ENCODE data around the gene CNNM4.

CNNM4 gene

GRCh38 chr2:96798733-96799622, 38.3 kb downstream of the CNNM4 start:
- TF ChIP-seq CTCF (conservative IDR thresholded peaks at IDR 0.05; ENCODE audit: low read length) = no peak
- no peak for TF ChIP-seq EZH2phosphoT487 (IDR thresholded peaks at IDR 0.05; ENCODE audit: borderline replicate concordance)
- Histone ChIP-seq H3K9me2 (replicated peaks; ENCODE audit: low read depth, low read length) (no peaks in the 10 kb centered on the region), H3K9ac (ENCODE audit: low read depth, low read length, poor library complexity, severe bottlenecking) (no peak overlapping the region), H3K9me3 (ENCODE audit: insufficient read depth, low read depth, low read length) (no peaks in the 10 kb centered on the region), H4K20me1 (ENCODE audit: insufficient read depth, low read length, poor library complexity, severe bottlenecking) (no peaks in the 10 kb centered on the region), H3K27me3 (ENCODE audit: insufficient read depth, low read length, poor library complexity, severe bottlenecking) (no peaks in the 10 kb centered on the region), H3K4me3 (ENCODE audit: low read length, poor library complexity, severe bottlenecking) (no peak overlapping the region), H3K79me2 (ENCODE audit: insufficient read depth, low read length) (no peaks in the 10 kb centered on the region), H3K36me3 (ENCODE audit: insufficient read depth, low read length) (peaks cover 6% of the 10 kb centered on the region; the same call in 1 of the 2 replicates), H3K4me2 (ENCODE audit: low read depth, low read length, poor library complexity, severe bottlenecking) (no peak overlapping the region), H2AFZ (ENCODE audit: low read length) (no peak overlapping the region), H3K4me1 (ENCODE audit: insufficient read depth, low read length, poor library complexity, severe bottlenecking) (no peaks in the 10 kb centered on the region), H3F3A (ENCODE audit: low read depth) (no peaks in the 10 kb centered on the region)

GRCh38 chr2:96799623-96799935, 38.9 kb downstream of the CNNM4 start:
- Histone ChIP-seq H3K36me3 (ENCODE audit: insufficient read depth, low read length) (peaks cover 6% of the 10 kb centered on the region; the same call in 1 of the 2 replicates), H3K4me3 (ENCODE audit: low read length, poor library complexity, severe bottlenecking) (no peak overlapping the region), H2AFZ (ENCODE audit: low read length) (no peak overlapping the region), H3K27me3 (ENCODE audit: insufficient read depth, low read length, poor library complexity, severe bottlenecking) (no peaks in the 10 kb centered on the region), H3K79me2 (ENCODE audit: insufficient read depth, low read length) (no peaks in the 10 kb centered on the region), H3K9ac (ENCODE audit: low read depth, low read length, poor library complexity, severe bottlenecking) (no peak overlapping the region), H4K20me1 (ENCODE audit: insufficient read depth, low read length, poor library complexity, severe bottlenecking) (no peaks in the 10 kb centered on the region), H3K9me3 (ENCODE audit: insufficient read depth, low read depth, low read length) (no peaks in the 10 kb centered on the region), H3F3A (ENCODE audit: low read depth) (no peaks in the 10 kb centered on the region), H3K9me2 (replicated peaks; ENCODE audit: low read depth, low read length) (no peaks in the 10 kb centered on the region), H3K4me2 (ENCODE audit: low read depth, low read length, poor library complexity, severe bottlenecking) (no peak overlapping the region), H3K4me1 (ENCODE audit: insufficient read depth, low read length, poor library complexity, severe bottlenecking) (no peaks in the 10 kb centered on the region)
- TF ChIP-seq EZH2phosphoT487 (IDR thresholded peaks at IDR 0.05; ENCODE audit: borderline replicate concordance) (no peak), CTCF (conservative IDR thresholded peaks at IDR 0.05; ENCODE audit: low read length) (no peak)

- Histone ChIP-seq H4K20me1 (ENCODE audit: insufficient read depth, low read length, poor library complexity, severe bottlenecking) (no peaks in the 10 kb centered on the region), H3F3A (ENCODE audit: low read depth) (no peaks in the 10 kb centered on the region), H3K27me3 (ENCODE audit: insufficient read depth, low read length, poor library complexity, severe bottlenecking) (no peaks in the 10 kb centered on the region), H3K9me3 (ENCODE audit: insufficient read depth, low read depth, low read length) (no peaks in the 10 kb centered on the region), H3K9ac (ENCODE audit: low read depth, low read length, poor library complexity, severe bottlenecking) (no peak overlapping the region), H3K79me2 (ENCODE audit: insufficient read depth, low read length) (no peaks in the 10 kb centered on the region), H3K9me2 (replicated peaks; ENCODE audit: low read depth, low read length) (no peaks in the 10 kb centered on the region), H2AFZ (ENCODE audit: low read length) (no peak overlapping the region), H3K36me3 (ENCODE audit: insufficient read depth, low read length) (peaks cover 6% of the 10 kb centered on the region; the same call in 1 of the 2 replicates), H3K4me2 (ENCODE audit: low read depth, low read length, poor library complexity, severe bottlenecking) (no peak overlapping the region), H3K4me1 (ENCODE audit: insufficient read depth, low read length, poor library complexity, severe bottlenecking) (no peaks in the 10 kb centered on the region), H3K4me3 (ENCODE audit: low read length, poor library complexity, severe bottlenecking) (no peak overlapping the region)
- TF ChIP-seq EZH2phosphoT487 (IDR thresholded peaks at IDR 0.05; ENCODE audit: borderline replicate concordance) (no peak), CTCF (conservative IDR thresholded peaks at IDR 0.05; ENCODE audit: low read length) (no peak)
Observed at GRCh38 chr2:96800061-96801004, 39.6 kb downstream of the CNNM4 start.

Measured in Loucy (cell line).